ENCODE results near the gene RNF180.

DNA sequence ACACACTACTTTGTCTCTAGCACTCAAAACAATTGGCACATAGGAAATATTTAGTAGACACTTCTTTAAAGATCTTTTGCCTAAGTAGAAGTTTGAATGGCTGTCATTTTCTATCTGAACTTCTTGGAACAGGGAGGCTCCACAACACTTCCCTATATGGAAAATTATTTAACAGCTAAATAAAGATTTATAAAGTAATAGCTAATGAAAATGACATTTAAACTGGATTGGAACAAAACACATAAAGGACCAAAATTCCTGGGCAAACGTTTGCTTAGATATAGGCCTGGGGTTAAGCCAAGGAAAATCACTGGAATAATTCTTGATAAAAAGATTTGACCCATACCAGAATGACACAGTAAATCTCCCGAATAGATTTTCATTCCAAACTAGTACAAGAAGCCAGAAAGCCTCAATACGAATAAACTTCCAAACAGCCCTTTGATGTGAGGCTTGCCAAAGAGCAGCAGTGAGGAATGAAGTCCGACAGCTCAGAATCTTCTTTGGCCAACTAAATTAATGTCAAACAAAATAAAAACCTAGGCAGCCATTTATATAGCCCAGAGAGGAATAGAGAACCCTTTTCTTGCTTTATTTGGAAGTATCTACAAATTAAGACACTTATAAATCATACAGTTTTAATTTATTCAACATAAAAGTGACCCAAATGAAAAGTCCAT lies 20.3 kb upstream of the RNF180 start:
- TF ChIP-seq, protein P1, sequence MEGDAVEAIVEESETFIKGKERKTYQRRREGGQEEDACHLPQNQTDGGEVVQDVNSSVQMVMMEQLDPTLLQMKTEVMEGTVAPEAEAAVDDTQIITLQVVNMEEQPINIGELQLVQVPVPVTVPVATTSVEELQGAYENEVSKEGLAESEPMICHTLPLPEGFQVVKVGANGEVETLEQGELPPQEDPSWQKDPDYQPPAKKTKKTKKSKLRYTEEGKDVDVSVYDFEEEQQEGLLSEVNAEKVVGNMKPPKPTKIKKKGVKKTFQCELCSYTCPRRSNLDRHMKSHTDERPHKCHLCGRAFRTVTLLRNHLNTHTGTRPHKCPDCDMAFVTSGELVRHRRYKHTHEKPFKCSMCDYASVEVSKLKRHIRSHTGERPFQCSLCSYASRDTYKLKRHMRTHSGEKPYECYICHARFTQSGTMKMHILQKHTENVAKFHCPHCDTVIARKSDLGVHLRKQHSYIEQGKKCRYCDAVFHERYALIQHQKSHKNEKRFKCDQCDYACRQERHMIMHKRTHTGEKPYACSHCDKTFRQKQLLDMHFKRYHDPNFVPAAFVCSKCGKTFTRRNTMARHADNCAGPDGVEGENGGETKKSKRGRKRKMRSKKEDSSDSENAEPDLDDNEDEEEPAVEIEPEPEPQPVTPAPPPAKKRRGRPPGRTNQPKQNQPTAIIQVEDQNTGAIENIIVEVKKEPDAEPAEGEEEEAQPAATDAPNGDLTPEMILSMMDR (IDR thresholded peaks at IDR 0.05) = no peak
- no peak for TF ChIP-seq POLR2A (IDR thresholded peaks at IDR 0.05)
